ENCODE data around the gene CD300LB. TPM values are rescaled to one million over a fixed set of nuclear protein-coding genes. Genes with fewer than 3 reads are reported as not detected.

Gene CD300LB
- total RNA-seq, 2 experiments from 2014 or later = not detected

- no TSS peak for BruUV-seq (replicated peaks)
- Histone ChIP-seq H3K9me3 (ENCODE audit: low read length) (no peaks in the 10 kb centered on the region), H2AFZ (ENCODE audit: low read length) (no peak overlapping the region), H3K27ac (ENCODE audit: low read depth, low read length, poor library complexity, severe bottlenecking) (no peak overlapping the region), H3K36me3 (ENCODE audit: insufficient read depth, low read length) (no peaks in the 10 kb centered on the region), H4K20me1 (ENCODE audit: insufficient read depth, low read length) (no peaks in the 10 kb centered on the region), H3K79me2 (ENCODE audit: insufficient read depth, low read depth, low read length) (no peaks in the 10 kb centered on the region), H3K4me3 (ENCODE audit: low read depth, low read length, poor library complexity, severe bottlenecking) (no peak overlapping the region), H3K4me2 (ENCODE audit: low read length) (no peak overlapping the region), H3K4me1 (ENCODE audit: insufficient read depth, low read length, poor library complexity, severe bottlenecking) (no peaks in the 10 kb centered on the region), H3K9me2 (ENCODE audit: insufficient read depth, low read length) (no peaks in the 10 kb centered on the region)
- CTCF ChIA-PET (ENCODE audit: unreplicated experiment) = no interaction called here
- TF ChIP-seq, protein P1, sequence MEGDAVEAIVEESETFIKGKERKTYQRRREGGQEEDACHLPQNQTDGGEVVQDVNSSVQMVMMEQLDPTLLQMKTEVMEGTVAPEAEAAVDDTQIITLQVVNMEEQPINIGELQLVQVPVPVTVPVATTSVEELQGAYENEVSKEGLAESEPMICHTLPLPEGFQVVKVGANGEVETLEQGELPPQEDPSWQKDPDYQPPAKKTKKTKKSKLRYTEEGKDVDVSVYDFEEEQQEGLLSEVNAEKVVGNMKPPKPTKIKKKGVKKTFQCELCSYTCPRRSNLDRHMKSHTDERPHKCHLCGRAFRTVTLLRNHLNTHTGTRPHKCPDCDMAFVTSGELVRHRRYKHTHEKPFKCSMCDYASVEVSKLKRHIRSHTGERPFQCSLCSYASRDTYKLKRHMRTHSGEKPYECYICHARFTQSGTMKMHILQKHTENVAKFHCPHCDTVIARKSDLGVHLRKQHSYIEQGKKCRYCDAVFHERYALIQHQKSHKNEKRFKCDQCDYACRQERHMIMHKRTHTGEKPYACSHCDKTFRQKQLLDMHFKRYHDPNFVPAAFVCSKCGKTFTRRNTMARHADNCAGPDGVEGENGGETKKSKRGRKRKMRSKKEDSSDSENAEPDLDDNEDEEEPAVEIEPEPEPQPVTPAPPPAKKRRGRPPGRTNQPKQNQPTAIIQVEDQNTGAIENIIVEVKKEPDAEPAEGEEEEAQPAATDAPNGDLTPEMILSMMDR (conservative IDR thresholded peaks at IDR 0.05; ENCODE audit: low read length) = no peak
- no peak for TF ChIP-seq EZH2phosphoT487 (IDR thresholded peaks at IDR 0.05; ENCODE audit: borderline replicate concordance, low read depth, low read length)
- DNase-seq (ENCODE audit: low spot score) = no peak
- intact Hi-C loops (cut with micrococcal nuclease; ENCODE audit: unreplicated experiment) = no loop called here
- POLR2A ChIA-PET = no interaction called here
Measured at GRCh38 chr17:74543406-74543805, 12.1 kb upstream of the CD300LB start.

DNA sequence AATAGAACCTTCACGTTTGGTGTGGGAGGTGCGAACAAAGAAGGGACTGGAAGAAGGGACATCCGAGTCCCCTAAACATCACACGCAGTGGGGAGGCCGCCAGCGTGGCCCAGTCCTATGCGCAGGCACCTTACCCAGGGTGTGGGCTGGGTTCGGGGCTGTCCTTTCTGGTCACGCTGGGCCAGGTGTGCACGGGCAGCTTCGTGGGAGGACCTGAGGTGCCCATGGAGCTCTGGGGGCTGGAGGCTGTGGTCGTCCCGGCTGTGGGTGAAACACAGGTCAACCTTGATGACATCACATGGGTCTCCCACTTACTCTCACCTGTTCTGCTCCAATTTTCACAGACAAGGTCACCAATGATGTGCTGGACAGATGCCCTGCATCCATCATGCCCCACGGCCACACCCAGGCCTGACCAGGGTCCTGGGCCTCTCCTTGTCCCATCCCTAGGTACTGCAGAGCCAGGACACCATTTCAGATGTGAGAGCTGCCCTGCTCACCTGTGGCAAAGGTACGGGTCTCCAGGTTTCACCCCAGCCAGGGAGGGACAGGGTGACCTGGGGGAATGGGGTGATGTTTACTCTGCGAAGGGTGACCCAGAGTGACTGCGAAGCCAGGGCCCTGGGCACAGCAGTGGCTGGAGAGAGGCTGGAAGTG lies 11.6 kb upstream of the CD300LB start:
- H3K79me2 ChIP-seq (ENCODE audit: insufficient read depth, low read depth, low read length) = no peaks in the 10 kb centered on the region
- no peaks in the 10 kb centered on the region for H3K4me1 ChIP-seq (ENCODE audit: insufficient read depth, low read length, poor library complexity, severe bottlenecking)
- intact Hi-C loops (cut with micrococcal nuclease; ENCODE audit: unreplicated experiment) = no loop called here
- H3K9me2 ChIP-seq (ENCODE audit: insufficient read depth, low read length) = no peaks in the 10 kb centered on the region
- no TSS peak for BruUV-seq (replicated peaks)
- no peak for DNase-seq (ENCODE audit: low spot score)
- H3K27ac ChIP-seq (ENCODE audit: low read depth, low read length, poor library complexity, severe bottlenecking) = no peak overlapping the region
- ChIA-PET CTCF (ENCODE audit: unreplicated experiment) (no interaction called here), POLR2A (no interaction called here)
- no peaks in the 10 kb centered on the region for H3K9me3 ChIP-seq (ENCODE audit: low read length)
- no peak overlapping the region for H3K4me2 ChIP-seq (ENCODE audit: low read length)
- H2AFZ ChIP-seq (ENCODE audit: low read length) = no peak overlapping the region
- TF ChIP-seq, protein P1 (conservative IDR thresholded peaks at IDR 0.05; ENCODE audit: low read length) = no peak
- no peak for TF ChIP-seq EZH2phosphoT487 (IDR thresholded peaks at IDR 0.05; ENCODE audit: borderline replicate concordance, low read depth, low read length)
- H4K20me1 ChIP-seq (ENCODE audit: insufficient read depth, low read length) = no peaks in the 10 kb centered on the region
- H3K36me3 ChIP-seq (ENCODE audit: insufficient read depth, low read length) = no peaks in the 10 kb centered on the region
- no peak overlapping the region for H3K4me3 ChIP-seq (ENCODE audit: low read depth, low read length, poor library complexity, severe bottlenecking)

DNA sequence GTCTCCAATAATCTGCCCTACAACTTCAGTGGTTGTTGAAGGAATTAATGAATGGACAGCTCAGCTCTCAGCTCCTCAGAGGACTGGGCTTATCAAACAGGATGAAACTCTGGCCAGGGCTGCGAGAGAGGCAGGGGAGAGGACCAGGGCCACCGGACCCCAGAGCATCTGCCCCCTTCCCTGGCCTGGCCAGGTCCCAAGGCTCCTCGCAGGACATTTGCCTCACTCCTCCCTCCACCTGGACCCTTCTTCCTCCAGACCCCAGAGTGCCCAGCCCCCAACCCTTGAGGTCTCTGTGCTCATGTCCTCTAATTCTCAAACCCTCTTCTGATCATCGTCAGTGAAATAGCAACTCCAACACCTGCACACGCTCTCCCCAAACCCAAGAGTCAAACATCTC lies 10.9 kb upstream of the CD300LB start:
- POLR2A ChIA-PET = no interaction called here

More for the DNA sequence above, 10.9 kb upstream of the CD300LB start:
- H3K36me3 ChIP-seq (ENCODE audit: insufficient read depth, low read length) = no peaks in the 10 kb centered on the region
- H3K79me2 ChIP-seq (ENCODE audit: insufficient read depth, low read depth, low read length) = no peaks in the 10 kb centered on the region
- H3K4me3 ChIP-seq (ENCODE audit: low read depth, low read length, poor library complexity, severe bottlenecking) = no peak overlapping the region
- H4K20me1 ChIP-seq (ENCODE audit: insufficient read depth, low read length) = no peaks in the 10 kb centered on the region
- H3K4me2 ChIP-seq (ENCODE audit: low read length) = no peak overlapping the region
- CTCF ChIA-PET (ENCODE audit: unreplicated experiment) = no interaction called here
- no TSS peak for BruUV-seq (replicated peaks)
- no peak for DNase-seq (ENCODE audit: low spot score)
- H2AFZ ChIP-seq (ENCODE audit: low read length) = no peak overlapping the region
- intact Hi-C loops (cut with micrococcal nuclease; ENCODE audit: unreplicated experiment) = no loop called here
- H3K4me1 ChIP-seq (ENCODE audit: insufficient read depth, low read length, poor library complexity, severe bottlenecking) = no peaks in the 10 kb centered on the region
- no peaks in the 10 kb centered on the region for H3K9me2 ChIP-seq (ENCODE audit: insufficient read depth, low read length)
- TF ChIP-seq, protein P1 (conservative IDR thresholded peaks at IDR 0.05; ENCODE audit: low read length) = no peak
- no peak for TF ChIP-seq EZH2phosphoT487 (IDR thresholded peaks at IDR 0.05; ENCODE audit: borderline replicate concordance, low read depth, low read length)
- H3K9me3 ChIP-seq (ENCODE audit: low read length) = no peaks in the 10 kb centered on the region
- no peak overlapping the region for H3K27ac ChIP-seq (ENCODE audit: low read depth, low read length, poor library complexity, severe bottlenecking)

All from OCI-LY7 (cell line).